Breast epithelium (tissue), 4 donors: ENCODE results near the gene HOXB2. TPM values are rescaled to one million over a fixed set of nuclear protein-coding genes. Genes with fewer than 3 reads are reported as not detected.

ENCODE experiments used
- DNase-seq, 2 donors: peaks; one replicate each; pipeline ENCODE4 v3.0.0-alpha.2; 2019; ENCODE audit warnings: low spot score in 2 of 2
- H3K27ac ChIP-seq, 2 donors: fragments of 200-600 bp; sonication (generic) in 1 of 2; one replicate each; pipeline ENCODE4 v1.5.1; 2016 to 2019; ENCODE audit warnings: mild to moderate bottlenecking in 1 of 2
- H3K27me3 ChIP-seq, 2 donors: fragments of 200-600 bp; sonication (generic) in 1 of 2; one replicate each; pipeline versions ENCODE4 v1.5.1 to v1.6.0; 2017 to 2019; ENCODE audit warnings: control low read depth in 1 of 2, mild to moderate bottlenecking in 1 of 2
- H3K36me3 ChIP-seq: fragments of 200-600 bp; one replicate; pipeline ENCODE4 v1.5.1; 2019
- H3K4me1 ChIP-seq, 2 donors: fragments of 200-600 bp; sonication (generic); one replicate each; pipeline ENCODE4 v1.5.1; 2016 to 2019; ENCODE audit warnings: control low read depth in 1 of 2
- H3K4me3 ChIP-seq, 3 donors: fragments of 200-600 bp; sonication (generic); 1 replicate in 2 of 3; 2 replicates in 1 of 3; pipeline ENCODE4 v1.5.1; 2016 to 2019; ENCODE audit warnings: mild to moderate bottlenecking in 3 of 3, moderate library complexity in 2 of 3
- H3K9me3 ChIP-seq, 2 donors: fragments of 200-600 bp; sonication (generic) in 1 of 2; one replicate each; pipeline ENCODE4 v1.5.1; 2016 to 2019; ENCODE audit warnings: control low read depth in 1 of 2
- POLR2A ChIP-seq: fragments of 450-650 bp; IDR thresholded peaks from one replicate; pipeline ENCODE4 v1.6.1; 2016; ENCODE audit warnings: antibody characterized with exemption, mild to moderate bottlenecking, moderate library complexity
- POLR2AphosphoS5 ChIP-seq, 3 donors: sonication (generic); formaldehyde crosslinking; IDR thresholded peaks; one replicate each; pipeline ENCODE4 v1.6.1; 2017; ENCODE audit warnings: antibody characterized with exemption in 3 of 3
- intact Hi-C: fragments of 100-400 bp; cut with DNase I; formaldehyde crosslinking; loops from one replicate; pipeline ENCODE4 v1.15.1; 2023; ENCODE audit warnings: low total_unique reads
- total RNA-seq, 3 donors: library from RNA; depleted of rRNA; stranded (reverse); fragments of >200 nt; gene quantifications; one replicate each; pipeline ENCODE4 v1.1.0, GENCODE V29; 2016
- TF ChIP-seq, protein P1 (sequence below), 3 donors: fragments of 450-650 bp; IDR thresholded peaks; one replicate each; pipeline ENCODE4 v1.5.1; 2016 to 2017; ENCODE audit warnings: antibody characterized with exemption in 3 of 3, mild to moderate bottlenecking in 3 of 3, moderate library complexity in 3 of 3

HOXB2 gene
- total RNA-seq: 10 to 100 TPM; 13.6 to 36.4 (median 19.6) TPM

DNA sequence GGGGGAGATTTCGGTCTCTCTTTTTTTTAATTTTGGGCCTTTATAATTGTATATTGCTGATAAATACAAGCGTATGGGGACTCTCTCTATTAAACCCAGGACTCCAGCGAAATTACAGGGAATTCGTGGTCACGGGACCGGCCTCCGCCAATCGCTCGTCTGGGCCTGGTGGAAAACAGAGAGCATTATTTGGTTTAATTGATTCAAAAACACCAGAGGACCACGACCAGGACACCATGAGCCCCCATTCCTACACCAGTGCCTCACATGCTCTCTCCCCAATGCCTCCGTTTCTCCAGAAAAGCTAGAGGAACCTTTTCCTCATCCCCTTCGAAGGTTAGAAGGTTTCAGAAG lies at the start of gene HOXB2:
Gene HOXB2 (minus strand): TSS at position 88 of the 354 bp plus-strand sequence. CDS start 198 bp downstream, outside the sequence.
- Histone ChIP-seq H3K27me3 (peaks cover 0 to 14% of the 10 kb centered on the region in 2 donors), H3K36me3 (no peaks in the 10 kb centered on the region), H3K27ac (peak within 1 kb of the TSS; percentile 93 to 97), H3K4me3 (peak within 1 kb of the TSS; percentile 57 to 95 (median 60)), H3K4me1 (peaks cover 0 to 3% of the 10 kb centered on the region in 2 donors), H3K9me3 (no peaks in the 10 kb centered on the region)
- intact Hi-C loops: no loop called here
- no peak for DNase-seq
- TF ChIP-seq, protein P1, sequence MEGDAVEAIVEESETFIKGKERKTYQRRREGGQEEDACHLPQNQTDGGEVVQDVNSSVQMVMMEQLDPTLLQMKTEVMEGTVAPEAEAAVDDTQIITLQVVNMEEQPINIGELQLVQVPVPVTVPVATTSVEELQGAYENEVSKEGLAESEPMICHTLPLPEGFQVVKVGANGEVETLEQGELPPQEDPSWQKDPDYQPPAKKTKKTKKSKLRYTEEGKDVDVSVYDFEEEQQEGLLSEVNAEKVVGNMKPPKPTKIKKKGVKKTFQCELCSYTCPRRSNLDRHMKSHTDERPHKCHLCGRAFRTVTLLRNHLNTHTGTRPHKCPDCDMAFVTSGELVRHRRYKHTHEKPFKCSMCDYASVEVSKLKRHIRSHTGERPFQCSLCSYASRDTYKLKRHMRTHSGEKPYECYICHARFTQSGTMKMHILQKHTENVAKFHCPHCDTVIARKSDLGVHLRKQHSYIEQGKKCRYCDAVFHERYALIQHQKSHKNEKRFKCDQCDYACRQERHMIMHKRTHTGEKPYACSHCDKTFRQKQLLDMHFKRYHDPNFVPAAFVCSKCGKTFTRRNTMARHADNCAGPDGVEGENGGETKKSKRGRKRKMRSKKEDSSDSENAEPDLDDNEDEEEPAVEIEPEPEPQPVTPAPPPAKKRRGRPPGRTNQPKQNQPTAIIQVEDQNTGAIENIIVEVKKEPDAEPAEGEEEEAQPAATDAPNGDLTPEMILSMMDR (IDR thresholded peaks at IDR 0.05): no peak
- TF ChIP-seq POLR2A: no peak
- TF ChIP-seq POLR2AphosphoS5 (IDR thresholded peaks at IDR 0.05): no peak

DNA sequence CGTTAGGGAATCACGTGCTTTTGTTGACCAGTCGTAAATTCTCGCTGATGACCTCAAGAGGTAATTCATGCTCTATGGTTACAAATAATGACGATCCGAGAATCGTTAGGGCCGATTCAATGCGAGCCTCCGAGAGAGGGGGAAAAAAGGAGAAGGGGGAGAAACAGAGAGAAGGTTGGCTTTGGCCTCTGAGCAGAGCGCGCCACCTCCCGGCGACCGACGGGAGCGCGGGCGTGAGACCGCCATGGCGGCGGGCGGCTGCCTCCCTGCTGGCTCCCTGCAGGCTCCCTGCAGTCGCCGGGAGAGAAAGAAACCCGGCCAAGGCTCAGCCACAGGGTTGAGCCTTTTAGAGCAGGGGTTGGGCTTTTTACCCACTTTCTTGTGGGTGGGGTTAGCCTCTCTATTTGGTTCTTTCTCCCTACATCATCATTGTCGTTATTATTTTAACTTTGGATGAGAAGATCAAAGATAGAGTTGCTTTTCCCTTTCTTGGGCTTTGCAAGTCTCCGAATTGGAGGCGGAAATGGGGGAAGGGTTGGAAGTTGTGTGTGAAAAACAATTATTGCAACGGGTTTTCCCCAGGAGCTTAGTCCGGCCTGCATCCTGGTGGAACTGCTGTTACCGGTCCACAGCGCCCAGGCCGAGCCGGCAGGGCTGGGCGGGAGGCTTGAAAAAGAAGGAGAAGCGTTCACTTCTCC lies 49.1 kb upstream of the HOXB2 start:
- no peaks in the 10 kb centered on the region for H3K9me3 ChIP-seq
- peak in 1 of 2 donors; percentile 79 for DNase-seq
- intact Hi-C loops: loop anchor here (5.0 kb wide), 1 partner anchor 102 kb away; no protein-coding TSS in a partner anchor
- no peak overlapping the region for H3K27ac ChIP-seq
- peaks cover 0 to 82% of the 10 kb centered on the region in 2 donors for H3K27me3 ChIP-seq
- H3K4me1 ChIP-seq: peaks cover 0 to 10% of the 10 kb centered on the region in 2 donors
- peak overlapping the region; percentile 41 to 68 (median 43) for H3K4me3 ChIP-seq
- no peaks in the 10 kb centered on the region for H3K36me3 ChIP-seq
- TF ChIP-seq, protein P1 (IDR thresholded peaks at IDR 0.05): peak; percentile 70 to 81 (median 73)
- TF ChIP-seq POLR2A: no peak
- TF ChIP-seq POLR2AphosphoS5 (IDR thresholded peaks at IDR 0.05): peak in 1 of 3 donors; percentile 27

DNA sequence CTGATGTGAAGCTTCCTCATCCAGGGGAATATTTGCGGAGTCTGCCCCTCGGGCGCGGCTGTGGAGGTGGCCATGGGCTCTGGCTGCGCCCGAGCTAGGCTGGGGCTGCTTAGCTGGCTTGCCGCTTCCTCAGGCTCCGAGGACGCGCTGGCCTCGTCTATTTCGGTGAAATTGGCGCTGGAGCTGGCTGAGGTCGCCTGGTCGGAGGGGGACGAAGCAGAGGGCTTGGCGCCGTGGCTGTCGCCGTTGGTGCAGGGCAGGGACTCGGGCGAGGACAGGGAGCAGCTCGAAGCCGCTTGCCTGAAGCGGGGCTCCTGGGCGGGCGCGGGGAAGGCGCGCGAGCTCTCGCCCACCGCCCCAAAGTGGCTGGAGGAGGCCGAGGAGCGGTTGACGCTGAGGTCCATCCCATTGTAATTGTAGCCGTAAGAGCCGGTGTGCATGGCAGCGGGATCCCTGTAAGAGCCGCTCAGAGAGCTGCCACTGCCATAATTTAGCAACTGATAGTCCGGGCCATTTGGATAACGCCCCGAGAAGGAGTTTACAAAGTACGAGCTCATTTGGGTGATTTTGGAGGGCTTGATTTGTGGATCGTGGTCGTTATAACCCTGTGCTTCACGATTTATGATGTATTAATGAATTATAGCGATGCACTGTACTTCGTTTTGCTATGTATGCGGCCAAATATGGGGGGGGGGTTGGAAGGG lies 48.4 kb upstream of the HOXB2 start, which contains the start of gene HOXB5:
Gene HOXB5 (minus strand): TSS at position 654 of the 704 bp plus-strand sequence. CDS start 97 bp downstream, at position 557.
- no peaks in the 10 kb centered on the region for H3K36me3 ChIP-seq
- peaks cover 0 to 78% of the 10 kb centered on the region in 2 donors for H3K27me3 ChIP-seq
- no peaks in the 10 kb centered on the region for H3K9me3 ChIP-seq
- peaks cover 0 to 10% of the 10 kb centered on the region in 2 donors for H3K4me1 ChIP-seq
- H3K4me3 ChIP-seq: peak within 1 kb of the TSS; percentile 41 to 68 (median 43)
- peak within 1 kb of the TSS in 1 of 2 donors; percentile 20 for H3K27ac ChIP-seq
- no peak for TF ChIP-seq POLR2AphosphoS5 (IDR thresholded peaks at IDR 0.05)
- TF ChIP-seq POLR2A: no peak
- TF ChIP-seq, protein P1 (IDR thresholded peaks at IDR 0.05): no peak
- no peak for DNase-seq
- intact Hi-C loops: loop anchor here (5.0 kb wide), 1 partner anchor 101 kb away; no protein-coding TSS in a partner anchor

DNA sequence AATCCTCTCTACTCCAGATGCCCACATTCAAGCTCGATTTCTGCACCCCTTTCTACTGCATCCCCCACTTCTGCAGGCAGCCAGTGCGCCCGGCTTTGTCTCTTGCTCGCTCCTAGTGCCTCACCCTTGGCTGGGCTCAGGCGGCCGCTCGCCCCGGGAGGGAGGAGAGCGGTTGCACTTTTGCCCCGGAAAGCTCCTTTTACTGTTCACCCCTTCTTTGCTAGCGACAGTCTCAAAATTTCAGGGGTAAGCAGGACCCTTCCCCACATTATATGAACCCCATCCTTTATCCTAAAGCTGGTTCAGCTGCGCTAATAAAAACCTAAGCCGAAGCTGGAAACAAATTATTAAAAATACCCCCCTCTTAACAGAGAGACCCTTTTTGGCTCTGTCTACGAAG lies 47.7 kb upstream of the HOXB2 start:
- H3K36me3 ChIP-seq: no peaks in the 10 kb centered on the region
- peak overlapping the region; percentile 41 to 68 (median 43) for H3K4me3 ChIP-seq
- H3K27ac ChIP-seq: no peak overlapping the region
- peaks cover 0 to 78% of the 10 kb centered on the region in 2 donors for H3K27me3 ChIP-seq
- H3K4me1 ChIP-seq: peaks cover 0 to 3% of the 10 kb centered on the region in 2 donors
- intact Hi-C loops: loop anchor here (1.0 to 5.0 kb wide), 2 partner anchors 16 to 100 kb away; no protein-coding TSS in a partner anchor
- H3K9me3 ChIP-seq: no peaks in the 10 kb centered on the region
- no peak for DNase-seq
- TF ChIP-seq, protein P1 (IDR thresholded peaks at IDR 0.05): no peak
- TF ChIP-seq POLR2AphosphoS5 (IDR thresholded peaks at IDR 0.05): no peak
